ENCODE measurements around the gene ATXN7.

DNA sequence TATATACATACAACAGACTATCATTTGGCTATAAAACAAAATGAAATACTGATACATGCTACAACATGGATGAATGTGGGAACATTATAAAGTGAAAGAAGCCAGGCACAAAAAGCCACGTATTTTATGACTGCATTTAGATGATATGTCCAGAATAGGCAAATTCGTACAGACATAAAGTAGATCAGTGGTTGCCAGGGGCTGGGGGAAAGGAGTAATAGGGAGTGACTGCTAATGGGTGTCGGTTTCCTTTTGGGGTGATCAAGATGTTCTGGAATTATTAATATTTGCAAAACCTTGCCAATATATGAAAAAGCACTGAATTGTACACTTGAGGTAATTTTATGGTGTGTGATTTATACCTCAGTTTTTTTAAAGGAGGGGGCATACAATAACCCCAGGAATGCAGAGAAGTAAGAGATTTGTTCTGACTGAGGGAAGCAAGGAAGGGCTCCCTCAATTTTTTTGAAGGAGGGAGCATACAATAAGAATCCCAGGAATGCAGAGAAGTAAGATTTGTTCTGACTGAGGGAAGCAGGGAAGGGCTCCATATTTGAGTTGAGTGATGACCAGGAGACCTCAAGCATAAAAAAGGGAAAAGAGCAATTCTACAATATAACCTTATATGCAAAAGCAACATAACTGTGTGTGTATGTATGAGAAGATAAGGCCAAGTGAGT lies 153.4 kb downstream of the ATXN7 start:
- TF ChIP-seq, protein P1, sequence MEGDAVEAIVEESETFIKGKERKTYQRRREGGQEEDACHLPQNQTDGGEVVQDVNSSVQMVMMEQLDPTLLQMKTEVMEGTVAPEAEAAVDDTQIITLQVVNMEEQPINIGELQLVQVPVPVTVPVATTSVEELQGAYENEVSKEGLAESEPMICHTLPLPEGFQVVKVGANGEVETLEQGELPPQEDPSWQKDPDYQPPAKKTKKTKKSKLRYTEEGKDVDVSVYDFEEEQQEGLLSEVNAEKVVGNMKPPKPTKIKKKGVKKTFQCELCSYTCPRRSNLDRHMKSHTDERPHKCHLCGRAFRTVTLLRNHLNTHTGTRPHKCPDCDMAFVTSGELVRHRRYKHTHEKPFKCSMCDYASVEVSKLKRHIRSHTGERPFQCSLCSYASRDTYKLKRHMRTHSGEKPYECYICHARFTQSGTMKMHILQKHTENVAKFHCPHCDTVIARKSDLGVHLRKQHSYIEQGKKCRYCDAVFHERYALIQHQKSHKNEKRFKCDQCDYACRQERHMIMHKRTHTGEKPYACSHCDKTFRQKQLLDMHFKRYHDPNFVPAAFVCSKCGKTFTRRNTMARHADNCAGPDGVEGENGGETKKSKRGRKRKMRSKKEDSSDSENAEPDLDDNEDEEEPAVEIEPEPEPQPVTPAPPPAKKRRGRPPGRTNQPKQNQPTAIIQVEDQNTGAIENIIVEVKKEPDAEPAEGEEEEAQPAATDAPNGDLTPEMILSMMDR (IDR thresholded peaks at IDR 0.05), result no peak
- no peak for TF ChIP-seq POLR2A (IDR thresholded peaks at IDR 0.05; ENCODE audit: low read depth)
- no peak for TF ChIP-seq POLR2AphosphoS5 (IDR thresholded peaks at IDR 0.05)

Data from esophagus muscularis mucosa (tissue), 3 donors.